Endodermal cell (in vitro differentiated cells): Measurements from ENCODE around the gene KRTAP10-5. TPM values are rescaled to one million over a fixed set of nuclear protein-coding genes. Genes with fewer than 3 reads are reported as not detected.

Experiments
- DNase-seq: peaks from one replicate; pipeline ENCODE4 v3.0.0-alpha.2; 2017
- H3K27ac ChIP-seq: 2 replicates; pipeline ENCODE4 v1.5.1; 2013; ENCODE audit warnings: mild to moderate bottlenecking, low read depth, low read length, moderate library complexity
- H3K27me3 ChIP-seq: 2 replicates; pipeline ENCODE4 v1.6.1; 2013; ENCODE audit warnings: mild to moderate bottlenecking, low read length, moderate library complexity; ENCODE audit not compliant: insufficient read depth, control insufficient read depth, poor library complexity, severe bottlenecking
- H3K36me3 ChIP-seq: 2 replicates; pipeline ENCODE4 v1.7.0; 2013; ENCODE audit warnings: mild to moderate bottlenecking, low read length, moderate library complexity; ENCODE audit not compliant: control insufficient read depth, insufficient read depth
- H3K4me1 ChIP-seq: one replicate; pipeline ENCODE4 v1.7.0; 2013; ENCODE audit warnings: low read length; ENCODE audit not compliant: control insufficient read depth, insufficient read depth
- H3K4me3 ChIP-seq: 2 replicates; pipeline ENCODE4 v1.5.1; 2013; ENCODE audit warnings: mild to moderate bottlenecking, low read length, moderate library complexity
- H3K9ac ChIP-seq: 2 replicates; pipeline ENCODE4 v1.6.1; 2013; ENCODE audit warnings: mild to moderate bottlenecking, low read length, moderate library complexity; ENCODE audit not compliant: poor library complexity, severe bottlenecking; ENCODE audit errors: extremely low read depth
- H3K9me3 ChIP-seq: 2 replicates; pipeline ENCODE4 v1.6.1; 2013; ENCODE audit warnings: mild to moderate bottlenecking, low read length, moderate library complexity; ENCODE audit not compliant: control insufficient read depth
- H3K27ac Mint-ChIP-seq: 2 replicates; pipeline ENCODE4 v1.8.0; 2020; ENCODE audit warnings: mixed read lengths
- H3K27me3 Mint-ChIP-seq: 2 replicates; pipeline ENCODE4 v1.8.0; 2021; ENCODE audit warnings: mild to moderate bottlenecking, mixed read lengths; ENCODE audit not compliant: insufficient read depth
- H3K36me3 Mint-ChIP-seq: 2 replicates; pipeline ENCODE4 v1.8.0; 2020; ENCODE audit warnings: low read depth, mixed read lengths
- H3K4me1 Mint-ChIP-seq: 2 replicates; pipeline ENCODE4 v1.8.0; 2020; ENCODE audit warnings: mixed read lengths
- H3K4me3 Mint-ChIP-seq: 2 replicates; pipeline ENCODE4 v1.8.0; 2020; ENCODE audit warnings: mild to moderate bottlenecking, moderate library complexity, mixed read lengths
- H3K9me3 Mint-ChIP-seq: 2 replicates; pipeline ENCODE4 v1.8.0; 2020; ENCODE audit warnings: mild to moderate bottlenecking, mixed read lengths
- WGBS, 2 experiments: methylation state at CpG; one replicate each; pipeline versions ENCODE4 v1.1.5 to v1.1.7; 2013; ENCODE audit warnings: missing lambda C conversion rate in 2 of 2, mixed read lengths in 1 of 2; ENCODE audit not compliant: insufficient coverage in 1 of 2, insufficient read length in 1 of 2; 5-methylcytosine and 5-hydroxymethylcytosine counted together
- total RNA-seq, 2 donors: library from RNA; stranded (reverse); fragmentation: NEBNext Ultra II Directional in 1 of 2; extraction: Animal tissue kit (Norgen Biotek cat#: 25700) in 1 of 2; gene quantifications; 2 replicates in 1 of 2; 3 replicates in 1 of 2; pipeline ENCODE4 v1.2.1, GENCODE V29; 2021
- TF ChIP-seq, protein P1 (sequence below): fragments of 200-600 bp; sonication (generic); conservative IDR thresholded peaks from 2 replicates; pipeline ENCODE4 v1.5.0; 2021; ENCODE audit warnings: antibody characterized with exemption, mild to moderate bottlenecking

Gene KRTAP10-5
- total RNA-seq, 2 donors from 2014 or later: not detected

DNA sequence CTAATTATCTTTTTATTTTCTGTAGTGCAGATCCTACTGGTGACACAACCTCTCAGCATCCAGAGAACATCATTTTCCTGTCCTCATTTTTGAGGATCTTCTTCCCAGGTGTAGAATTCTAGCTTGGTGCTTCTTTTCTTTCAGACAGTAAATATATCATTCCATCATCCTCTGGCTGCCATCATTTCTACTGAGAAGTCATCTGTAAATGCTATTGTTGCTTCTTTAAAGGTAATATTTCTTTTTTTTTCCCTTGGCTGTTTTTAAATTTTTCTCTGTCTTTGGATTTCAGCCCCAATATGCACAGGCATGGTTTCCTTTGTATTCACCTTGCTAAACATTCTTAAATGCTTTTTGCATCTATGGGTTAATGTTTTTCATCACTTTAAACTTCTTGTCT is 43.2 kb upstream of the KRTAP10-5 start:
- Histone ChIP-seq H3K36me3 (no peaks in the 10 kb centered on the region), H3K4me1 (no peaks in the 10 kb centered on the region), H3K27ac (no peak overlapping the region), H3K9me3 (peaks cover 58% of the 10 kb centered on the region), H3K27me3 (no peaks in the 10 kb centered on the region), H3K4me3 (no peak overlapping the region), H3K9ac (no peak overlapping the region)
- no peak overlapping the region for H3K4me3 Mint-ChIP-seq
- no peak for DNase-seq
- no peaks in the 10 kb centered on the region for H3K4me1 Mint-ChIP-seq
- H3K27ac Mint-ChIP-seq: no peak overlapping the region
- H3K36me3 Mint-ChIP-seq: no peaks in the 10 kb centered on the region
- peaks cover 1% of the 10 kb centered on the region for H3K27me3 Mint-ChIP-seq
- TF ChIP-seq, protein P1, sequence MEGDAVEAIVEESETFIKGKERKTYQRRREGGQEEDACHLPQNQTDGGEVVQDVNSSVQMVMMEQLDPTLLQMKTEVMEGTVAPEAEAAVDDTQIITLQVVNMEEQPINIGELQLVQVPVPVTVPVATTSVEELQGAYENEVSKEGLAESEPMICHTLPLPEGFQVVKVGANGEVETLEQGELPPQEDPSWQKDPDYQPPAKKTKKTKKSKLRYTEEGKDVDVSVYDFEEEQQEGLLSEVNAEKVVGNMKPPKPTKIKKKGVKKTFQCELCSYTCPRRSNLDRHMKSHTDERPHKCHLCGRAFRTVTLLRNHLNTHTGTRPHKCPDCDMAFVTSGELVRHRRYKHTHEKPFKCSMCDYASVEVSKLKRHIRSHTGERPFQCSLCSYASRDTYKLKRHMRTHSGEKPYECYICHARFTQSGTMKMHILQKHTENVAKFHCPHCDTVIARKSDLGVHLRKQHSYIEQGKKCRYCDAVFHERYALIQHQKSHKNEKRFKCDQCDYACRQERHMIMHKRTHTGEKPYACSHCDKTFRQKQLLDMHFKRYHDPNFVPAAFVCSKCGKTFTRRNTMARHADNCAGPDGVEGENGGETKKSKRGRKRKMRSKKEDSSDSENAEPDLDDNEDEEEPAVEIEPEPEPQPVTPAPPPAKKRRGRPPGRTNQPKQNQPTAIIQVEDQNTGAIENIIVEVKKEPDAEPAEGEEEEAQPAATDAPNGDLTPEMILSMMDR: no peak
- H3K9me3 Mint-ChIP-seq: peaks cover 58% of the 10 kb centered on the region

DNA sequence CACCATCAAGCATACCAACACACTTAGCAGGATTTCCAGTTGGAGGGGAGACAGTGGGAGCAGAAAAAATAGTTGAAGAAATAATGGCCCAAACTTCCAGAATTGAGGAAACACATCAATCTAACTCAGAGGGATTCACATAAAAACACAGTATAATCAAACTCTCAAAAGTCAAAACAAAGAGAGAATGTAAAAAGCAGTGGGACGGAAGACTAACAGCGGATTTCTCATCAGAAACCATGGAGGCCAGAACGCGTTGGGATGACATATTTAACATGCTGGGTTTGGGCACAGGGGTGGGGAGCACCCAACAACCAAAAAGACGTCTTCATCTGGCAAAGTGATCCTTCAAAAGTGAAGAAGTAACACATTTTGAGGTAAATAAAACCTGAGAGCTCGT is 39.5 kb upstream of the KRTAP10-5 start:
- Mint-ChIP-seq H3K4me1 (peaks cover 4% of the 10 kb centered on the region), H3K4me3 (no peak overlapping the region), H3K9me3 (peaks cover 56% of the 10 kb centered on the region), H3K27me3 (no peaks in the 10 kb centered on the region), H3K36me3 (no peaks in the 10 kb centered on the region), H3K27ac (no peak overlapping the region)
- Histone ChIP-seq H3K27ac (no peak overlapping the region), H3K9ac (no peak overlapping the region), H3K4me3 (no peak overlapping the region), H3K4me1 (no peaks in the 10 kb centered on the region), H3K27me3 (no peaks in the 10 kb centered on the region), H3K9me3 (peaks cover 54% of the 10 kb centered on the region), H3K36me3 (no peaks in the 10 kb centered on the region)
- TF ChIP-seq, protein P1: no peak
- DNase-seq: no peak
- 88 to 94% methylated on average over 5 to 6 of the region's 6 CpGs for WGBS, 2 experiments

DNA sequence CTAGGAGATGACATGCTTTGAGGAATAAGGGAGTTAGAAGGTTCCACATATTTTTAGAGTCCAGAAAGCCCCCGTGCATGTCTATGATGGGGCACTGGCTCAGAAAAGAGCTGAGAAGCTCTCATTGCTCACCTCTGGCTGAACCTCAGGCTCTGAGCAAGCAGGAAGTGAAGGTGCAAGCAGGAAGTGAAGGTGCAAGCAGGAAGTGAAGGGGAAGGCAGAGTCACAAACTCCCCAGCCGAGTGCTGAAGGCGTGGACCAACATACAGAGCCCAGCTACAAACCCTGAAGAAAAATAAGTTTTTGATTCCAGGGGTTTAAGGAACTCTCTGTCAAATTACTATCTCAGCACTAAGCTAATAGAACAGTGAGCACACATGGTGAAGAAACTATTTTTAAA is 38.5 kb upstream of the KRTAP10-5 start:
- 95 to 97% methylated on average over 3 of the region's 3 CpGs for WGBS, 2 experiments
- no peak overlapping the region for H3K4me3 Mint-ChIP-seq
- TF ChIP-seq, protein P1: no peak

More for the DNA sequence above, 38.5 kb upstream of the KRTAP10-5 start:
- no peaks in the 10 kb centered on the region for H3K4me1 ChIP-seq
- H3K4me3 ChIP-seq: no peak overlapping the region
- Mint-ChIP-seq H3K27me3 (peaks cover 2% of the 10 kb centered on the region), H3K27ac (no peak overlapping the region), H3K4me1 (peaks cover 4% of the 10 kb centered on the region), H3K9me3 (peaks cover 46% of the 10 kb centered on the region), H3K36me3 (no peaks in the 10 kb centered on the region)
- no peaks in the 10 kb centered on the region for H3K36me3 ChIP-seq
- DNase-seq: no peak
- H3K27ac ChIP-seq: no peak overlapping the region
- H3K27me3 ChIP-seq: no peaks in the 10 kb centered on the region
- no peak overlapping the region for H3K9ac ChIP-seq
- H3K9me3 ChIP-seq: peaks cover 44% of the 10 kb centered on the region
